ENCODE data around the gene ETFA. TPM values are rescaled to one million over a fixed set of nuclear protein-coding genes. Genes with fewer than 3 reads are reported as not detected.
A peak's percentile ranks its signal among the peaks of the same experiment; 100 is the strongest.

ETFA gene
- total RNA-seq, 1 experiment from 2014 or later, result 223 TPM

DNA sequence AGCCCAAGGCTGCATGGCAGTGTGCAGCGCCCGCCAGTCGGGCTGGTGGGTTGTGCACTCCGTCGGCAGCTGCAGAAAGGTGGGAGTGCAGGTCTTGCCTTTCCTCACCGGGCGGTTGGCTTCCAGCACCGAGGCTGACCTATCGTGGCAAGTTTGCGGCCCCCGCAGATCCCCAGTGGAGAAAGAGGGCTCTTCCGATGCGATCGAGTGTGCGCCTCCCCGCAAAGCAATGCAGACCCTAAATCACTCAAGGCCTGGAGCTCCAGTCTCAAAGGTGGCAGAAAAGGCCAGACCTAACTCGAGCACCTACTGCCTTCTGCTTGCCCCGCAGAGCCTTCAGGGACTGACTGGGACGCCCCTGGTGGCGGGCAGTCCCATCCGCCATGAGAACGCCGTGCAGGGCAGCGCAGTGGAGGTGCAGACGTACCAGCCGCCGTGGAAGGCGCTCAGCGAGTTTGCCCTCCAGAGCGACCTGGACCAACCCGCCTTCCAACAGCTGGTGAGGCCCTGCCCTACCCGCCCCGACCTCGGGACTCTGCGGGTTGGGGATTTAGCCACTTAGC is 29.6 kb upstream of the ETFA start:
- no peak for DNase-seq (ENCODE audit: low spot score)

DNA sequence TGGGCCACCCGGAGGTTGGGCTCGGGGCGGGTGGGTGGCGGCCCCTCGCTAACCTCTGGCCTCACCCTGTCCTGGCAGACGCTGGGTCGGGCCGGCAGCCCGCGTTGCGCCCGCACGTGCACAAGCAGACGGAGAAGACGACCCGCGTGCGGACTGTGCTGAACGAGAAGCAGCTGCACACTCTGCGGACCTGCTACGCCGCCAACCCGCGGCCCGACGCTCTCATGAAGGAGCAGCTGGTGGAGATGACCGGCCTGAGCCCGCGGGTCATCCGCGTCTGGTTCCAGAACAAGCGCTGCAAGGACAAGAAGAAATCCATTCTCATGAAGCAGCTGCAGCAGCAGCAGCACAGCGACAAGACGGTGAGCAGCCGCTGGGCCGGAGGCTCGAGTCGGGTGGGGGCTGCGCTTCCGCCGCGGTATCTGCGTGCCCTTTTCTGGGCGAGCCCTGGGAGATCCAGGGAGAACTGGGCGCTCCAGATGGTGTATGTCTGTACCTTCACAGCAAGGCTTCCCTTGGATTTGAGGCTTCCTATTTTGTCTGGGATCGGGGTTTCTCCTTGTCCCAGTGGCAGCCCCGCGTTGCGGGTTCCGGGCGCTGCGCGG is 29.0 kb upstream of the ETFA start:
- no peak for DNase-seq (ENCODE audit: low spot score)

DNA sequence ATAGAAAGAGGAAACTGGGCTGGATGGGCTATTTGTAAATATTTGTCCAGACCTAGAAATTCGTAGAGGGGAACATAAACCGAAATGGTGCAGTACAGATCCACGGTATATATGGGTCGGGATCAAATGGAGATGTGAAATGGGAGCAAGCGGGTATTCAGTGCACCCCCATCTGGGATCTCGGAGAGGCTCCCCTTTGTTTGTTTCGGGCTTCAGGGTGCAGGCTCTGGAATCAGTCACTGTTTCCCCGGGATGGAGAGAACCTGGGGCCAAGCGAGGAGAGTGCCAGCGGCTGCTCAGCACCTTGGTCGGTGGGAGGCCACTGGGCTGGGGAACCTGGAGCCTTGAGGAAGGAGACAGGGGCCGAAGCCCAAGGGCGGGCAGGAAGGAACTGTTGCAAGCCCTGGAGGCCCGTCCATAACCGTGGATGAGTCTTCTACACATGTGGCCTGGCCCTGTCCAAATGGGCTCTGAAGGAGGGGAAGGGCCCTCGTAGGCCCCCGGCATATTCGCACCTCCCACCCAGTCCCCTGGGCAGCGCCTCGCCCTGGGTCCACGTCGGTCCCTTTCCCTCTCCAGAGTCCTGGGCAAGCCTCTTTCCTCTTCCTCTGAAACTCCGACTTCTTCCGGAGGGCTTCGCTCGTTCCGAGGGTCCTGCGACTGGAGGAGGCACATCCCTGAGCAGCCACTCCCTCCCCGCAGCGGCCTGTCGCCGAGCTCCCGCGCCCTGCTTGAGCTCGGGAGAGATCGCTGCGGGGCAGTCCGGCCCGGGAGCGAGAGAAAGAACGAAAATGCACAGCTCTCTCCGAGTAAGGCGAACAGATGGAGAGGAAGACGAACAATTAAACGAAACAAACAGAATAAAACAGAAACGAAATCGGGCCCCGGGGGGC is 28.3 kb upstream of the ETFA start:
- DNase-seq (ENCODE audit: low spot score), result no peak

DNA sequence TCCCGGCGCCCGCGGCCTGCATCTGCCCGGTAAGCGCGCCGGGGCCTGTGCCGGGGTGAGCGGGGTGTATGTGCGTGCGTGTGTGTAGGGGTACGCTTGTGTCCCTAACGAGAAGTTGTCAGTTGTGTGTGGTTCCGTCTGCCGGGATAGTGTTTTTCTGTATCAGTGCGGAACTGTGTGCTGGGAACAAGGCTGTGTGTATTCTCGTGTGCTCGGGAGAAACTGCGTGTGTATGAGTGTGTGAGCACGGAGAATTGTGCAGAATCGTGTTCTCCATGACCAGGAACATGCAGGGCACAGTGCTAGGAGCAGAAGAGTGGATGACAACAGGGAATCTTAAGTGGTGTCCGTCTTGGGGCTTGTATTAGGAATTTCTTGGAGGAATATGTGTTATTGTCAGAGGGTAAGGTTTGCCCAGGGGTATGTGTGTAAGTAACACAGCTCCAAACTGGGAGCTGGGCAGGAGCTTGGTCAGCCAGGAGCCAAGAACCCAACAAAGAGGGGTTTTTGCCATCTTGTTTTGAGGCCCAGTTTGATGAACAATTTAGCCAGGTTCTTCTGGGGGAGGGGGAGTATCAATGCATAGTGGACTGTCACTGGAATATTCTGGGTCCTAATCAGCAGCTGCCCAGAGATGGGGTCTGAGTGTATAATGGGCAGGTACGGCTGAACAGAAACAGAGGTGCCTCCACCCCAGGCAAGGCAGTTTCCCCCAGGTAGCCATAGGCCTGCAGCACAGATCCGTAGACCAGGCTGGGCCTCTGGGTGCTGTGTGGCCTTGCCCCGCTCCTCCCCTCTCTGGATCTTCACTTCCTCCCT is 27.4 kb upstream of the ETFA start:
- no peak for DNase-seq (ENCODE audit: low spot score)

DNA sequence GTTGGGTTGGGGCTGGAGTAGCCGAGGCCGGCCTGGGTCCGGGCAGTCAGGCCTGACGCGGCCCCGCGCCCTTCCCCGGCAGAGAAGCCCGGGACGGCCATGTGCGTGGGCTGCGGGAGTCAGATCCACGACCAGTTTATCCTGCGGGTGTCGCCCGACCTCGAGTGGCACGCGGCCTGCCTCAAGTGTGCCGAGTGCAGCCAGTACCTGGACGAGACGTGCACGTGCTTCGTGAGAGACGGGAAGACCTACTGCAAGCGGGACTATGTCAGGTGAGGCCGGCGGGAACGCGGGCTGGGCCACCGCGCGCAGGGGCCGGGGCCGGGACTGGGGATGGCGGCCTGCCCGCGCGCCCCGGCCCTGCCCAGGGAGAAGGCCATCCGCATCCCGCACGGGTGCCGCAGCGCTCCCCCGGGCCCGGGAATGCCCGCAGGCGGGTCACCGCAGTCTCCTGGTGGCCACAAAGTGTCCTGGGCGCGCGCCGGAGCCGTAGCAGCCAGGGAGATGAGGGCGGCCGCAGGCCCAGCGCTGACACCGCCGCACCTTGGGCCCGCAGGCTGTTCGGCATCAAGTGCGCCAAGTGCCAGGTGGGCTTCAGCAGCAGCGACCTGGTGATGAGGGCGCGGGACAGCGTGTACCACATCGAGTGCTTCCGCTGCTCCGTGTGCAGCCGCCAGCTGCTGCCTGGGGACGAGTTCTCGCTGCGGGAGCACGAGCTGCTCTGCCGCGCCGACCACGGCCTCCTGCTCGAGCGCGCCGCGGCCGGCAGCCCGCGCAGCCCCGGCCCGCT is 26.6 kb upstream of the ETFA start:
- no peak for DNase-seq (ENCODE audit: low spot score)

DNA sequence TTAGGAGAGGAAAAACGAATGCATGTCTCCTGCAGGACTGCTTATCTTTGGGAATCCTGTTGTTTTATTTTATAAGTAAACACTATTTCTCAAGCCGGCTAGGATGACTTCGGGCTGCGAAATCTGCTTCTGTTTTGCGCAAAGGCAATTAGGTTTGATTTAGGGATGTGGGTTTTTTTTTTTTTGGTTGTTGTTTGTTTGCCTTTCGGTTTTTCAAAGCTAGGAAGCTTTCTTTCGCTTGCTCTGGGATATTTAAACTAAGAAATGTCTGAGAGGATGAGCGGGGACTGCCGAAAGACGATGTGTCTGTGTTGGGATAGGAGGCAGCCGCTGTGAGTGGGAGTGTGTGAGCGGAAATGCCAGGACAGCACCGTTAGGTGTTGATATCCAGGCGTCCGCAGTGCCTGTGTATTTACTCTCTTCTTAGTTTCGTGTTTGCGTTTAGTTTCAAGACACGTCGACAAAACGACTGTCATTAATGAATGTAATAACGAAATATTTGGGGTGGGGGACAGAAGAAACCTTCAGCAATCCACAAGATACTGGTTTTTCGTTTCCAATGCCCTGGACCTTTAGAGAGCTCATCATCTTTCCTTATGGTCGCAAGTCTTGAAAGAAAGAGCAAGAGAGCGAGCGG is 25.9 kb upstream of the ETFA start:
- peak; percentile 45 for DNase-seq (ENCODE audit: low spot score)

DNA sequence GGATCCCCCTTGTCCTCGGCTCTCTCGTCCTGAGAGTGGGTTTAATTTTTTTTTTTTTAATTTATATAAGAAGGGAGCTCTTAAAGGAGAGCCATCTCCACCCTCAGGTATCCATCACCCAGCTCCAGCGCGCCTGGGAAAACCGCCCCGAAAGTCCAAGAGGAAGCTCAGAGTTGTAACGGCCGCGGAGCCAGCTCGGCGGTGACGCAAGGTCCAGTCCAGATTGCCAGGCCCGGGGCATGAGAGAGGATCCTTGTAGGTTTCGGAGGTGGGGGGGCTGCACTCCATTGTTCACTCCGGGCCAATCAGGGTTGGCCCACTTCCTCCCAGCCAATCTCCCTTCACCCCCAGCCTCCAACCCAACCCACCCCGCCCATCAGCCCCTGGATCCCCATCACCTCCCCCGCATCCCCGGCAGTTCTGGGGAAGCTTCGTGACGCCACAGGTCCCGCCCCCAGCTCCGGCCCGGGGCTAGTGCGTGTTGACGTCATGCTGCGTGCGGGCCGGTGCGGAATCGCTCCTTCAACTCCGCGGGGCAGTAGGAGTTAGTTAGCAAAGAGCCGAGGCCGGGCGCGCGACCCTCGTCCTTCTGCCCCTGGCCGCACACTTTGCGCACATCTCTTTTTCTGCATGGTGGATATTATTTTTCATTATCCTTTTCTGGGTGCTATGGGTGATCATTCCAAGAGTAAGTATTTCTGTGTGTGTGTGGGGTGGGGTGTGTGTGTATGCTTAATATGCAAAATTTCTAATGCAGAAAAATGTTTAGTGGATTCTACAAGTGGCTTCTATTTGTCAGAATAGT is 25.2 kb upstream of the ETFA start, which contains the start of gene ISL2:
TSS of gene ISL2 (plus strand) at position 520 of the 805 bp plus-strand sequence. CDS start at position 631, 111 bp downstream.
- peak; percentile 95 for DNase-seq (ENCODE audit: low spot score)

DNA sequence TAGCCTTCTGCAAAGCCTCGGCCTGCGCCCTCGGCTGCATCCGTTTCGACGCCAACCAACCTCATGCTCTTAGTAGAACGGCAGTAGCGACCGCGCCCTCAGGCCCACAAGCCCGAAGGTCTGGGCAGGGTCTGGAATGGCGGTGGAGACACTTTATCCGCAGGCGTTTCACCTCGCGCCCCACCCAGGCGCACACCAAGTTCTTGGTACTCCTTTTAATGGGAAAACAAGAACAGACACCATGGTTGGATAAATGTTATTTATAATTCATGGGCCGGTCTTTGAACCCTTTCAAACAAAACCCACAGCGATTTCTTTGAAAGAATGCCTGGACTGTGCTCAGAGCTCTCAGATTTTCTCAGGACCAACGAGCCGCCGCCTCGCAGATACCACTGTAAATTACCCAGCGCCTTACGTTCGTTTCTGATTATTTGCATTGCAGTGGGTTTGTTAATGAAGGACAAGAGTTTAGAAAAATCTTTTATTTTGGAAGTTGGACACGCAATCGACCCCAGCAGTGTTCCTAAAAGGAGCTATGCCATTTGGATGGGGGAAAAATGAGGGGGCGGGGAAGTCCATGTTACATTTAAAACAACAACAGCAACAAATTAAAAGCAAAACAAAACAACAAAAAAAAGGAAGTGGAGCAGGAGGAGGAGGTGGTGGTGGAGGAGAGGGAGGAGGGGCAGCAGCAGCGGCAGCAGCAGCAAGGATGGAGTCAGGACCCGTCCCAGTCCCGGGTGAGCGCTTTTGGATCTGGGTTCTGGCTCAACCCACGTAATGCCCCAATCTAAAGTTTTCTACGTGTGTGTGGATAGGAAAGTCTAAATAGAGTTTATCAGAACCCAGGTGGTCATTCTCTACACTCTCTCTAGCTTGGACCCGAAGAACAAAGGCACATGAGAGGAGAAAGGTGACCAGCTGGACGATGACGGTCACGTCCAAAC is 24.3 kb upstream of the ETFA start:
- DNase-seq (ENCODE audit: low spot score), result no peak

DNA sequence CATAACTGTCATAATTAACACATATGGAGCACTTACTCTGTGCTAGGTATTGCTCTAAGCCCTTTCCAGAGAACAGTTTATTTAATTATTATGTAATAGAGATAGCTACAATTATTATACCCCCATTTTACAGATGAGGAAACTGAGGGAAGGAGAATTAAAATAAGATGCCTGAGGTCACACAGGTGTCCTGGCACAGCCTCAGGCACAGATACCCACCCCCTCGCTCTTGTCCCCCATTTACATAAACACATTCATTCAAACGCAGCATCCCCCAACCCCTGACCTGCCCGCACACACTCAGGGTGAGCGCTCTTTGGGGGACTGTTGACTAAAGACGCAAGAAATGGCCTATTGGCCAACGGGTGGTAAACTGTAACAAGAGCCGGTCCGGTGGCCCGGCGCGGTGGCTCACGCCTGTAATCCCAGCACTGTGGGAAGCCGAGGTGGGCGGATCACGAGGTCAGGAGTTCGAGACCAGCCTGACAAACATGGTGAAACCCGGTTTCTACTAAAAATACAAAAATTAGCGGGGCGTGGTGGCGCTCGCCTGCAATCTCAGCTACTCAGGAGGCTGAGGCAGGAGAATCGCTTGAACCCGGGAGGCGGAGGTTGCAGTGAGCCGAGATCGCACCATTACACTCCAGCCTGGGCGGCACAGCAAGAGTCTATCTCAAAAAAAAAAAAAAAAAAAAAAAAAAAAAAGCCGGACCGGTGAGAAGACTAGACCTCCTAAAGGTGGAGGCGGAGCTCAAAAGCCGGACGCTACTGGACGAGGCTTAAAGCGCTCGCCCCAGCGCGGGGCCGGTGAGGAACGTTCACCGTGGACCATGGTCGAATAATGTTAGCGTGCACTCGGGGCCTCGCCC is 23.4 kb upstream of the ETFA start:
- DNase-seq (ENCODE audit: low spot score), result no peak

DNA sequence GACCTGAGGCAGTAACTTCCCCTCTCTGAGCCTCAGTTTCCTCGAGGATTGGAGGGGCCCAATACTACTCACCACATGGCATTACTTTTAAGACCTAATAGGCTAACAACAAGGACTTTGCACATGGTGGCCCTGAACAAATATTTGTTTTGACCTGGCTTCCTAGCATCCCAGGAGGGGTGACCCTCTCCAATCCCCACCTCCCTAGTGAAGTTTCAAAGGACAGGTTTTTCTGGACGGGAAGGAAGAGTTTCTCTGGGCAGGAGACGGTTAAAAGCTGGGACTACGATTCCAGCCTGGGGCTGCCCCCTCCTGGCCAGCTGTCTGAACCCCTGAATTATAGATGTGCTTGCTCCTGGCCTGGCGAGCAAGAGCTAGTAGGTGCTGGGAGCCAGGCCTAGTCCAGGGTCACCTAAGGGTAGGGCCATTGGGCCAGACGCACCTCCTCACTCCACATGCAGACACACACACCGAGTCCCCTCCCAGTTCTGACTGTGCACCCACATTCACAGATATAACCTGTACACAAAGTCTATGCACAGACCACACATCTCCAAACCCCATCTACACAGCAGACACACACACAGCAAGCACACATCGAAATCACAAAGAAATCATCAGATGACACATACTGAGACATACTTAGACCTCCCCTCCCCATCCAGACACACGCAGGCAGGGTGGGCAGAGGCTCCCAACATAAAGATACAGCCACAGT is 22.6 kb upstream of the ETFA start:
- DNase-seq (ENCODE audit: low spot score), result peak; percentile 34

DNA sequence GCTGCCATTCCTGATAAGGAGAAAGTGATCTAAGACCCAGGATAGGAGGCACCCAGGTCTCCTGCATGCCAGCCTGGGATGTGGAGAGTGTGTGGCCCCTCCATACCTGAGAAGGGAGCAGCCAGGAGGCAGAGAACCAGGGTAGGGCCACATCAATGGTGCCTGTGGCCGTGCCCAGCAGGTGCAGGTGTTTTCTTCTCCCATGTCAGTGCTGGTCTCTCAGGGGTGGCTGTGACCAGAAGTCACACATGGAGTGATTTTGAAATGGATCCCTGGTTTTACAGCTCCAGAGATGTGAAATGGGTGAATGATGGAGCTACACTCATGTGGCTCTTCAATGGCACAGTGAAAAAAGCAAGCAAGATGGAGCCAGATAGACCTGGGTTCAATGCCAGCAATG is 22.0 kb upstream of the ETFA start:
- no peak for DNase-seq (ENCODE audit: low spot score)

DNA sequence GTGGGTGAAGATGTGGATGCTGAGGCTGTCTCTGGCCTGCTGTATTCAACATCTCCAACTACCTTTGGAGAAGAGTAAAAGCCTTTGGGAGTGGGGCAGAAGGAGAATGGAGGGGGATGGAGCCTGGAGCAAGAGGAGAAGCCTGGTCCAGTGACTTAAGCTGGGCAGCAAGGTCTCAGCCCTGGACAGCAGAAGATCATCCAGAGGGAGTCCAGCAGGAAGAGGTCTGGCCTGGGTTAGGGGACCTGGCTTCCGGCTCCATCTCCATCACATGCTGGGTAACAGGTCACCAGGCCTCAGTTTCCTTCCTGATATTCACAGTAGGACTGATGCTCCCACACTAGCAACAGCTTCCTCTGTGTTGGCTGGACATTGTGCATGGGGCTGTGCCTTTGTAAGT is 21.5 kb upstream of the ETFA start:
- DNase-seq (ENCODE audit: low spot score), result no peak

DNA sequence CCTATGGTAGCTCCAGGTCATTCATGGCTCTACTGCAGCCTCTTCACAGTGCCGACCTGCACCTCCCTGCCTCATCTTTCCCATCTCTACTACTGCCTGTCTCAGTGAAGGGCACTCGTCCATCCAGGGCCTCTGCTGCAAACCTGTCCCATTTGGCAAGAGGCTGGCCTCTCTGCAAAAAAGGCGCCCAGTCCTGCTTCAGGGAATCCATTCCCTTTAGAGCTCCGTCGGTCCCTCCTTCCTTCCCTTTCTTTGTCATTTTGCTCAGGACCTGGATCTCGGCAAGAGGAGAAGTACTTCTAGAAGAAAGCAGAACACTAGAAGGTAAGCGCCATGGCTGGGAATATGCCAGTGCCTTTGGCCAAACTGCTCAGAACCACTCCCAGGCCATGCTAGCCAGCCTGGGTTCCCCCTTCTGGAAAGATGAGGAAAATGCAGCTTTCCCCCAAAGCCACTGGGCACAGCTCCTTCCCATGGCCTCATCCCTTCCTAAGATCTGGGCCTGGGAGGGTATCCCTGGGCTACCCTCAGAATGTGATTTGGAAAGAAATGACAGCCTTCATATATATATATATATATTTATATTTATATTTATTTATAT is 18.9 kb upstream of the ETFA start:
- DNase-seq (ENCODE audit: low spot score), result peak; percentile 51

DNA sequence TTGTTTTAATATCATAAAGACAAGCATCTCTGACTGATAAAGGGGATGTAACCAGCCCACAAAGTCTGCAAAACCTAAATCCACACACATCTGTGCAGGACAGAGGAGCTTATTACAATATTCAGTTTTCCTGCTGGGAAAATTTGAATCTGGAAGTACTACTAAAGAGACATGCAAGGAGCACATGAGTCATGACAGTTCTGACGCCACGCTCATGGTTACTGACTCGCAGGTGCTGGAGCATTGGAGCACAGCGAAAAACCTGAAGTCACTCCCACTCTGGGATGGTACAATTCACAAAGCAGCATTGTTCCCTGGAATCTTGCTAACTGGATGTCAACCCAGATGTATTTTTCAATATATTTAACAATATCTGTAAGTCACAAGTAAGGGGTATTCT is 17.7 kb upstream of the ETFA start:
- peak; percentile 69 for DNase-seq (ENCODE audit: low spot score)

DNA sequence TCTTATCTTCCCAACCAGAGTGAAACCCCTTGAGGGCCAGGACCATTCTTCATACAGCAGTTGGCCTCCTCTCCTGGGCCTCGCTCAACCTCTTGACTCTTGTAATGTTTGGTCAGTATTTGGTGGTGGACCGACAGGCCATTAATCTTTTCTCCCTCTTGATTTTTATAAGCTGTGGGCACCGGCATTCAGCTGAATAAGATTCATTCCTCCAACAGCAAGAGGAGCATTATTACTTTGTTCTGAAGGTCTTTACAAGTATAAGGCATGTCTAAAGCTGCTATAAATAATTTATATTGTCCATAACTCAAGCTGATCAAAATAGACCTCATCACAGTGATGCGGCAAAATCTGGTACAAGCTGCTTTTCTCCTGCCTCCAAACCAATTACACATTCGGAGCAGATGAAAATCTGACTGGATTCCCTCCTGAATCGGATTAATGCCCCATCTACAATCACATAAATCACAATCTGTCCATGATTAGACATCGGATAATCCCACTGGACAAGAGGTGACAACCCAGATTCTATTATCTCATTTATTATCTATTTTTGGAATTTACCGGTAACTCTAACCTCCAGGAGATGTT is 16.9 kb upstream of the ETFA start:
- DNase-seq (ENCODE audit: low spot score), result no peak

Data from A172 (cell line).